Skeletal muscle satellite cell (primary cell): ENCODE results near the gene TMEM204.

ENCODE experiments used
- H3K27me3 ChIP-seq: 2 replicates; pipeline ENCODE4 v1.7.0; 2013; ENCODE audit warnings: low read length; ENCODE audit not compliant: control insufficient read depth, insufficient read depth
- H3K36me3 ChIP-seq: 2 replicates; pipeline ENCODE4 v1.7.0; 2013; ENCODE audit warnings: mild to moderate bottlenecking, control low read depth, low read length; ENCODE audit not compliant: insufficient read depth
- H3K4me1 ChIP-seq: 2 replicates; pipeline ENCODE4 v1.7.0; 2013; ENCODE audit warnings: low read length; ENCODE audit not compliant: control insufficient read depth, insufficient read depth
- H3K4me2 ChIP-seq: 2 replicates; pipeline ENCODE4 v1.7.0; 2013; ENCODE audit warnings: mild to moderate bottlenecking, low read length
- H3K4me3 ChIP-seq: 2 replicates; pipeline ENCODE4 v1.7.0; 2013; ENCODE audit warnings: low read length
- H3K9ac ChIP-seq: 2 replicates; pipeline ENCODE4 v1.7.0; 2013; ENCODE audit warnings: mild to moderate bottlenecking, low read depth, low read length, moderate library complexity
- H3K9me3 ChIP-seq: replicated peaks from 2 replicates; pipeline ENCODE4 v1.7.0; 2013; ENCODE audit warnings: mild to moderate bottlenecking, control low read depth, low read length

TMEM204 gene

DNA sequence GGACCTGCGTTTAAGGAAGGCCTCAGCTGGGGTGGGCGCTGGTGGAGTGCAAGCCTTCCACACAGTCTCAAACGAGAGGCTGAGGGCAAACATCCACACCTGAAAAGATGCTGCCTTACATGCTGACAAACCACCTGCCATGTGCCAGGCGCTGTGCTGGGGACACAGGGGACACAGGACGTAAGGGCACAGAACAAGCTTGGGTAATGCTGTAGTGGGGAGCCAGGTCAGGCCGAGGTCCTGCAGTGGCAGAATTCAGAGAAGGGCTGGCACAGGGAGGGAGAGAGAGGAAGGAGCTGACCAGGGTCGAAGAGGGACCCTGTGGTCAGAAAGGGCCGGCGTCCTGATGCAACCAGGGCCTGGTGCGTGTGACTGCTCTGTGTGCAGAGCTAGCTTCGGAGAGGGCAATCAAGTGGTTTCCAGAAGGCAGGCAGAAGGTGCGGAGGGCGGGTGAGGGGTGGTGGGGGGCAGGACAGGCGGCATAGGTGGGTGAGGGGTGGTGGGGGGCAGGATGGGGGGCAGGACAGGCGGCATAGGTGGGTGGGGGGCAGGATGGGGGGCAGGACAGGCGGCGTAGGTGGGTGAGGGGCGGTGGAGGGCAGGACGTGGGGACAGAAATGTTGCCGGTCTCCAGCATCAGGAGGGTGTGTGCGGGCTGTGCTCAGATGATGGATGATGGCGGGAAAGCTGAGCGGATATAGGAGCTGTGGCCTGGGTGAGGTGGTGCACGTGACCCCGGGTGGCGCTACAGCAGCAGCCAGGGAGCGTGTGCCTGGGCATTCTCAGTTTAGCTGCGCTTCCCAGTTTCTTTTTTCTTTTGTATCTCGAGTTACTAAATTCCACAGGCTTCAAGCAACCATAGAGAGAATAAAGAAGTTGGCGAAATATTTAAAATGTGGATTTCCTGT lies 21.6 kb upstream of the TMEM204 start:
- H3K4me3 ChIP-seq = no peak overlapping the region
- peaks cover 12% of the 10 kb centered on the region for H3K36me3 ChIP-seq
- H3K4me2 ChIP-seq = no peak overlapping the region

DNA sequence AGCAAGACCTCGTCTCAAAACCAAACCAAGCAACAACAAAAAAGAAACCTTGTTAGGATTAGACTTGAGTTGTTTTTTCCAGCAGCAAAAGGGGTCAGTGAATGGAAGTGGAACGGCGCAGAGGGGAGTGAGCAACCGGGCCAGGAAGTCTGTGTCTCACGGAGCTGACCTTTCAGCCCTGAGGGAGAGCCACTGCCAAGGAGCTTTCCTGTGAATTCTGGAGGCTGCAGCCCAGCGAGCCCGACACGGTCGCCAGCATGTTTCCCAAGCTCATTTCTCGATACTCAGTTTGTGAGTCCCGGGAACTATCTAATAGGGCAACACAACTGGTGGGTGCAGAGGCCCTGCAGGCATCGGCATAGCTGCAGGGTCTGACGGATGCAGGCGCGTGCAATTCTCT lies 20.7 kb upstream of the TMEM204 start:
- Histone ChIP-seq H3K4me1 (no peaks in the 10 kb centered on the region), H3K4me3 (no peak overlapping the region), H3K4me2 (no peak overlapping the region), H3K36me3 (peaks cover 10% of the 10 kb centered on the region), H3K27me3 (no peaks in the 10 kb centered on the region), H3K9me3 (no peaks in the 10 kb centered on the region), H3K9ac (no peak overlapping the region)

More for the DNA sequence above, 21.6 kb upstream of the TMEM204 start:
- no peak overlapping the region for H3K9ac ChIP-seq
- no peaks in the 10 kb centered on the region for H3K27me3 ChIP-seq
- no peaks in the 10 kb centered on the region for H3K9me3 ChIP-seq
- no peaks in the 10 kb centered on the region for H3K4me1 ChIP-seq

DNA sequence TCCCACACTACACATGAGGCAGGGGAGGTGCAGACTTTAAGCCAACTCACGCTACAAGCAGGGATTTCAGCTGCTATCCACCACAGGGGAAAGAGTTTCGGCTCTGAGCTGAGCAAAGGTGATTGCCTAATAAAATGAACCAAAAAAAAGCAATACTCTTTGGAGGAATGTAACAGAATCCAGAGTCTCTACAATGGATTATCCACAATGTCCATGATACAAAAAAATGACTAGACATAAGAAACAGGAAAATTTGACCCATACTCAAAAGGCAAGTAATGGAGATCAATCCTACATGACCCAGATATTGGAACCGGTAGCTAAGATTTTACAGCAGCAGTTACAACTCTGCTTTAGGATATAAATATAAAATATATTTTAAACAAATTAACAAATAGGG lies 19.0 kb upstream of the TMEM204 start:
- Histone ChIP-seq H3K36me3 (peaks cover 10% of the 10 kb centered on the region), H3K4me1 (no peaks in the 10 kb centered on the region), H3K4me2 (no peak overlapping the region), H3K9ac (no peak overlapping the region), H3K27me3 (no peaks in the 10 kb centered on the region), H3K9me3 (no peaks in the 10 kb centered on the region), H3K4me3 (no peak overlapping the region)

DNA sequence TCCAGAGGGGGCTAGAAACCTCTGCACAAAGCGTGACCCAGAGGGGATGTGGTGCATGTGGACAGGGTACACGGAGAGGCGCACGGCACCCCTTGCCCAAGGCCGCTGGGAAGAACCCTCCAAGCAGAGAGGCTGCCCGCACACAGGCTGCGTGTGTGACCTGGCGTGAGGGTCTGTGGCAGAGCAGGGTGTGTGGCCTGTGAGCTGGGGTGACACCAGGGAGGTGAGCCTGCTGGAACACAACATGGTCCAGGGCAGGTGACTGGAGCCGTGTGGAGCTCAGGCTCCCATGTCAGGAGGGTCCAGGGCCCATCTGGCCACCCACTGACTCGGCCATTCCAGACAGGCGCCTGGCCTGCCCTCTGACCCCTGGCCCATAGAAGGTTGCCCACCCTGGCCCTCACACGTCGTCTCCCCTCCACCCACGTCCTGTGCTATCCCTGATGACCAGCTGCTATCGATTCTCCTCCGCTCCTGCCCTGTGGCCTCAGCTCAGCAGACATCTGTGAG lies 14.8 kb upstream of the TMEM204 start:
- no peaks in the 10 kb centered on the region for H3K4me1 ChIP-seq
- no peak overlapping the region for H3K9ac ChIP-seq
- no peaks in the 10 kb centered on the region for H3K27me3 ChIP-seq
- H3K9me3 ChIP-seq = no peaks in the 10 kb centered on the region
- H3K36me3 ChIP-seq = no peaks in the 10 kb centered on the region
- H3K4me3 ChIP-seq = no peak overlapping the region
- H3K4me2 ChIP-seq = no peak overlapping the region

DNA sequence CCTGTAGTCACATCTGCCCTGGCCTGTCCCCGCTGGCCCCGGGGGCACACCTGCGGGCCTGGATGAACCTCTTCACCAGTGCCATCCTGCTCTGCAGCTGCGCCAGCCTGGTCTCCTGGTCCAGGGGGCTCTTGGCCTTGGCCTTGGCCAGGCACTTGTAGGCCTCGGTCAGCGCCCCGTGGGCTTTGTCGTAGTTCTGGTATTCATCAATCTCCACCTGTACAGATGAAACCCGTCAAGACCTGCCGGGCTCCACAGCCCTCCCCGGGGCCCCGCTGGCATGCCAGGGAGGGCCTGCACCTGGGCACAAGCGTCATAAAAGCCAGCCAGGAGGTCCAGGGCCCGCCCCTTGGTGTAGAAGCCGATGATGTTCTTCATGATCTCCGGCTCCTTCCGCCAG lies 13.6 kb upstream of the TMEM204 start:
- H3K9me3 ChIP-seq = no peaks in the 10 kb centered on the region
- no peaks in the 10 kb centered on the region for H3K27me3 ChIP-seq
- no peaks in the 10 kb centered on the region for H3K4me1 ChIP-seq
- no peaks in the 10 kb centered on the region for H3K36me3 ChIP-seq
- no peak overlapping the region for H3K4me2 ChIP-seq
- no peak overlapping the region for H3K4me3 ChIP-seq
- no peak overlapping the region for H3K9ac ChIP-seq

DNA sequence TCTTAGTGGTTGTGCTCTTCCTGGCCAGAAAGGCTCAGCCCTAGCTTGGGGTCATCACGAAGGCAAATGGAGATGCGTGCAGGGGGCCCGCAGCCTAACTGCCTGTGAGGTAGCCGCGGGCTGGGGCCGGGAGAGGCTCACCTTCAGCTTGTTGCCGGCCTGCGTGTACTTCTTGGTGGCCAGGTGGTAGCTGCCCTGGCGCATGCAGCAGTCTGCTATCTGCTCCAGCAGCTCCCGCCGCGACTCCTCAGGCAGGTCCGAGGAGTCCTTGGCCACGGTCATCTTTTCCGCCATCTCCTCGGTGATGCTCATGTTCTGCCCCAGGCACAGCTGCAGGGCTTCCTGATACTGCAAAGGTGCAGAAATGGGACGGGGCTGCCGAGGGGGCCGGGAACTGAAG lies 13.0 kb upstream of the TMEM204 start:
- Histone ChIP-seq H3K4me1 (no peaks in the 10 kb centered on the region), H3K4me2 (no peak overlapping the region), H3K9ac (no peak overlapping the region), H3K36me3 (no peaks in the 10 kb centered on the region), H3K9me3 (no peaks in the 10 kb centered on the region), H3K4me3 (no peak overlapping the region), H3K27me3 (no peaks in the 10 kb centered on the region)

DNA sequence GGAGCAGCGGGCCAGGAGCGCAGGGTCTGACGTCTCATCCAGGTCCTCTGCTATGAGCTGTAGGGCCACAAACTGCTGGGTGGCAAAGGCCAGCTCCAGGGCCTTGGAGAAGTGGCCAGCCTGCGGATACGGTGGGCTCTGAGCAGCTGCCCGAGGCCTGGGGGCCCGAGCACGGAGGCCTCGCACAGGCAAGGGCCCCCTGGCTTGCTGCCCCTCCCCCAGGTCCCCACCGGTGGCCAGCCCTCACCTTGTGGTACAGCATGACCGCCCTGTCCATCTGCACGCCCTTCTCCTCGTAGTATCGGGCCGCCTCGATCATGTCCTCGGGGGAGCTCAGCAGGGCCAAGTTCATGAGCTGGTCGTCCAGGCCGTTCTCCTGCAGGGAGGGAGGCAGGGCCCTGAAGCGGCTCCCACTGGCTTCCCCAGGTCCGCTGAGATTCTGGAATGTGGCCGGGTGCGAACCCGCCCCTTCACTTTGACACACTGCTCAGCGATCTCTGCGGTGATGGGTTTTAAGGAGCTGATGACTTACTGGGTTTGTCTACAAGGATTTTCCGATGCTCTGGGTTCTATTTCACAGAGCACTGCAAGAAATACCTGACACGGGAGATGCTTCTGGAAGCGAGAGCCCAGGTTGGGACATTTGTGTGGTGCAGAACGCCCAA lies 9.8 kb upstream of the TMEM204 start:
- Histone ChIP-seq H3K4me3 (no peak overlapping the region), H3K9me3 (no peaks in the 10 kb centered on the region), H3K27me3 (no peaks in the 10 kb centered on the region), H3K4me1 (no peaks in the 10 kb centered on the region), H3K4me2 (no peak overlapping the region), H3K9ac (no peak overlapping the region), H3K36me3 (no peaks in the 10 kb centered on the region)

DNA sequence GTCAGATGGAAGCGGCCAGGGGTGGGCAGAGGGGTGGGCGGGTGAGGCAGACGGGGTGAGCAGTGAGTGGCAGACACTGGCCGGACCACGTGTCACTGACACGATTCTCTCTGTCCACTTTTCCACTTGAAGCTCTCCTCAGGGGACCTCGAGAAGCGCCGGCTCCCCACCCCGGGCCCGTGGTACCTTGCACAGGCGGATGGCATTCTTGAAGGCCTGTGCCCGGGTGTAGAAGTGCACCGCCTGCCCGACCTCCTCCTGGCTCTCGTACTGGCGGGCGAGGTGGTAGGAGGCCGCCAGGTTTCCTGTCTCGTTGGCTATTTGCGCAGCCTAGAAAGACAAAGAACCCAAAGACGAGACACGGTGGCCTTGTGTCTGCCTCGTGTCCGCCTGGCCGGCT lies 9.1 kb upstream of the TMEM204 start:
- Histone ChIP-seq H3K9ac (no peak overlapping the region), H3K4me1 (no peaks in the 10 kb centered on the region), H3K4me2 (no peak overlapping the region), H3K4me3 (no peak overlapping the region), H3K27me3 (no peaks in the 10 kb centered on the region), H3K9me3 (no peaks in the 10 kb centered on the region), H3K36me3 (no peaks in the 10 kb centered on the region)

DNA sequence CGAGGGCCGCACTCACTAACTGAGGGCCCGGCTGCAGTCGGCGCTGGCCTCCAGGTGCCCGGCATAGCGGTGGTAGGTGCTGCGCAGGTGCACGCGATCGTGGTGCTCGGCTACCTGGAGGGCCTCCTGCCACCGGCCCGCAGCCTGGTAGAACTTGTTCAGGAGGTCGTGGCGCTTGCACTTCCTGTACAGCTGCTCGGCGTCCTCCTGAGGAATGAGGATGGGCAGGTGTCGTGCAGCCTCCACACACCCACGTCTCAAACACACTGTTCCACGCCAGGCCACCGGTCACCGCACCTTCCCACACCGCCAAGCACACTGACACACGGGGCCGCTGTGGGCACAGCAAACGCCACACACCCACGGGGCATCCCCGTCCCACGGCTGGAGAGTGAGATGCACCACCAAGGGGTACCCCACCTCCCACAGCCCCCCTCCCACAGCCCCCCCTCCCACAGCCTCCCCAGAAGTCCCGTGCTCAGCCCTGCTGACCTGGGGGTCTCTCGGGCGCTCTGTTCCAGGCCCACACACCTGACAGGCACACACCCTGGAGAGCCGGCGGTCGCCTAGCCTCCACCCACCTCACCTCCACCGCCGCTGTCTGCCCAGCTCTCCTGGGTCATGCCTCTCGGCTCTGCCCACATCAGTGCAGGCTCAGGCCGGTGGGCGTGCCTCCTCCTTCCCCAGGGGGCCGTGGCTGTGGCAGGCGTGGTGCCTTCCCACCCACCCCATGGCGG lies 7.4 kb upstream of the TMEM204 start:
- Histone ChIP-seq H3K4me3 (no peak overlapping the region), H3K4me1 (no peaks in the 10 kb centered on the region), H3K36me3 (no peaks in the 10 kb centered on the region), H3K9ac (no peak overlapping the region), H3K4me2 (no peak overlapping the region), H3K9me3 (no peaks in the 10 kb centered on the region), H3K27me3 (no peaks in the 10 kb centered on the region)

DNA sequence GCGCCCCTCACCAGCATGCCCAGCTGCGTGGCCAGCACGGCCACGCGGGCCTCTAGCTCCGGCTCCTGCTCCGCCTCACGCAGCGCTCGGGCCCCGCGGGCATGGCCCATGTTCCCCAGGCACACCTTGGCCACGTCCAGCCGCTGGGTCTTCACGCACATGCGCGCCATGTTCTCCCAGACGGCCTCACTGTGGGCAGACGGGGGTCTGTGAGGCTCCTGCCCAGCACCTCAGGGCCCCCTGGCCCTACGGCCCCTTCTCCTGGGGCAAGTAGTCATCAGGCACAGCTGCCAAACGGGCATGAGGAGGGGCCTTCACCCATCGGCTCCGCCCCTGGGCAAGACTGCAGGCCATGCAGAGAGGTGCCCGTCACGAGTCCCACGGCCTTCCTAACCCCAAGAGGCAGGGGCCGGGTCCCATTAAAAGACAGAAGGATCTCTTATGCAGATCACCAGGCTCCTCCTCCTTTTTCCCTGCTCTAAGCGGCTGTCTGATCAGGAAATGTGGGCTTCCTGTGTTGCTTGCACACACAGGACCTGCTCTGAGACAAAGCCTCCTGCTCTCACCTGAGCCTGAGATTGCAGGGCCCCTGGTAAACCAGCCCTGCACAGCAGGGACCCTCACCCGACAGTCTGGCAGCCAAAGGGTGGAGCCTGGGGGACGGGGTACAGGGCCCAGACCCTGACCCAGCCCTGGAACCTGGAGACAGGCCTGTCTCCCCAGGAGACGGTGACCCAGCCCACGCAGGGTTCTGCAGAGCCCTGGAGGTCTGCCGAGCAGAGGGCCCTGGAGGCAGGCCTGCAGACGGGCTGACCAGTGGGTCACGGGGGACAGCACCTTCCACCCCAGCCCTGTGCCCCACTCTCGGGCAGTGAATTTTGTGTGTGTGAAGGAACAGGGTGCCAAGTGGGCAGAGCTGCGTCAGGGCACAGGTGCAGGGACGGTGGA lies 6.6 kb upstream of the TMEM204 start:
- H3K4me1 ChIP-seq = no peaks in the 10 kb centered on the region
- no peaks in the 10 kb centered on the region for H3K36me3 ChIP-seq
- H3K27me3 ChIP-seq = no peaks in the 10 kb centered on the region
- no peak overlapping the region for H3K4me3 ChIP-seq
- H3K4me2 ChIP-seq = no peak overlapping the region
- no peaks in the 10 kb centered on the region for H3K9me3 ChIP-seq
- no peak overlapping the region for H3K9ac ChIP-seq
